MM.1S (cell line): ENCODE data around the gene SLC8B1.
A peak's percentile ranks its signal among the peaks of the same experiment; 100 is the strongest.
"Not testable (repeated sequence)": the region's sequence is repeated elsewhere in the genome, so short reads cannot be mapped to it uniquely, and the experiment has no call there.

Experiments used
- DNase-seq: peaks from one replicate; pipeline ENCODE4 v3.0.0-alpha.2; 2015
- H2AFZ ChIP-seq: fragments of 300-600 bp; sonication (generic); 2 replicates; pipeline ENCODE4 v1.6.0; 2016; ENCODE audit warnings: antibody characterized with exemption, low read length
- H3F3A ChIP-seq: fragments of 300-600 bp; sonication (generic); 2 replicates; pipeline ENCODE4 v1.6.1; 2016; ENCODE audit warnings: mild to moderate bottlenecking, antibody characterized with exemption, low read length, moderate library complexity, mixed read lengths; ENCODE audit not compliant: insufficient read depth
- H3K27ac ChIP-seq: fragments of 300-600 bp; sonication (generic); 2 replicates; pipeline ENCODE4 v1.5.1; 2016; ENCODE audit warnings: mild to moderate bottlenecking, low read length
- H3K27me3 ChIP-seq: fragments of 300-600 bp; sonication (generic); replicated peaks from 2 replicates; pipeline ENCODE4 v1.6.0; 2016; ENCODE audit warnings: low read length; ENCODE audit not compliant: insufficient read depth
- H3K36me3 ChIP-seq: fragments of 300-600 bp; sonication (generic); replicated peaks from 2 replicates; pipeline ENCODE4 v1.6.1; 2016; ENCODE audit warnings: mild to moderate bottlenecking, low read length, mixed read lengths; ENCODE audit not compliant: insufficient read depth
- H3K4me1 ChIP-seq: fragments of 300-600 bp; sonication (generic); 2 replicates; pipeline ENCODE4 v1.6.1; 2016; ENCODE audit warnings: low read length, mixed read lengths
- H3K4me2 ChIP-seq: fragments of 300-600 bp; sonication (generic); 2 replicates; pipeline ENCODE4 v1.6.0; 2016; ENCODE audit warnings: low read depth, low read length
- H3K4me3 ChIP-seq: fragments of 300-600 bp; sonication (generic); 2 replicates; pipeline ENCODE4 v1.5.1; 2016; ENCODE audit warnings: low read length, mixed read lengths
- H3K79me2 ChIP-seq: fragments of 300-600 bp; sonication (generic); 2 replicates; pipeline ENCODE4 v1.6.1; 2016; ENCODE audit warnings: mixed run types, low read length, mixed read lengths
- H3K9ac ChIP-seq: fragments of 300-600 bp; sonication (generic); 2 replicates; pipeline ENCODE4 v1.6.1; 2016; ENCODE audit warnings: low read length, mixed read lengths
- H3K9me2 ChIP-seq: fragments of 300-600 bp; sonication (generic); replicated peaks from 2 replicates; pipeline ENCODE4 v1.6.1; 2016; ENCODE audit warnings: mild to moderate bottlenecking, low read length, mixed read lengths; ENCODE audit not compliant: insufficient read depth
- H3K9me3 ChIP-seq: fragments of 300-600 bp; sonication (generic); replicated peaks from 2 replicates; pipeline ENCODE4 v1.6.1; 2016; ENCODE audit warnings: mild to moderate bottlenecking, low read length, mixed read lengths; ENCODE audit not compliant: insufficient read depth
- H4K20me1 ChIP-seq: fragments of 300-600 bp; sonication (generic); 2 replicates; pipeline ENCODE4 v1.6.1; 2016; ENCODE audit warnings: mild to moderate bottlenecking, low read length, moderate library complexity, mixed read lengths; ENCODE audit not compliant: insufficient read depth
- CTCF ChIP-seq: fragments of 300-600 bp; sonication (generic); IDR thresholded peaks from 2 replicates; pipeline ENCODE4 v1.5.1; 2016; ENCODE audit warnings: antibody characterized with exemption, low read length, mixed read lengths
- EZH2 ChIP-seq: fragments of 300-600 bp; sonication (generic); optimal IDR thresholded peaks from 2 replicates; pipeline ENCODE3; 2017; ENCODE audit warnings: low read depth, mild to moderate bottlenecking, antibody characterized with exemption, low read length, mixed read lengths
- EZH2phosphoT487 ChIP-seq: fragments of 300-600 bp; sonication (generic); IDR thresholded peaks from 2 replicates; pipeline ENCODE4 v1.6.1; 2018; ENCODE audit warnings: antibody characterized with exemption, low read length

Gene SLC8B1

DNA sequence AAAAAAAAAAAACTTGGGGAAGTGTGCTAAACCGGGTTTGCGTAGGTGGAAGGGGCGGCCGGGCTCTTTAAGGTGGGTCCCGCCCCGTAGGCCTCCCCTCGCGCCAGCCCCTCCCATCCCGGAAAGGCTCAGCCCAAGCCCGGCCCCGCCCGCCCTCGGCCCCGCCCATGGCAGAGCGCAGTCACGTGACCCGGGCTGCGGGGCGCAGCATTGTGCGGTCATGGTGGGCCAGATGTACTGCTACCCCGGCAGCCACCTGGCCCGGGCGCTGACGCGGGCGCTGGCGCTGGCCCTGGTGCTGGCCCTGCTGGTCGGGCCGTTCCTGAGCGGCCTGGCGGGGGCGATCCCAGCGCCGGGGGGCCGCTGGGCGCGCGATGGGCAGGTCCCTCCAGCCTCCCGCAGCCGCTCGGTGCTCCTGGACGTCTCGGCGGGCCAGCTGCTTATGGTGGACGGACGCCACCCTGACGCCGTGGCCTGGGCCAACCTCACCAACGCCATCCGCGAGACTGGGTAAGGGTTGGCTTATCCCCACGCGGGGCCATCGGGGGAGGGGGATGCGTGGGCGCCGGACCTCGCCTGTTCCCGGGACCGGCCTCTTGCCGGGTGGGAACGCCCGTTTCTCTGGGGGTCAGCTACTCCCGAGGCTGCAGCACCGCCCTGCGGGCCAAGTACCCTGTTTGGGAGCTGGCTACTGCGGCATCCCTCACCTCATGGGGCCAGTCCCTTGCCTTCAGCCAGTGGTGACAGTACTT lies 23.6 kb upstream of the SLC8B1 start, which contains the start of gene PLBD2:
PLBD2 (plus strand) TSS at position 207 of the 752 bp plus-strand sequence; CDS start at position 221, 14 bp downstream.
- Histone ChIP-seq H2AFZ (peak within 1 kb of the TSS; percentile 56), H3K4me3 (peak within 1 kb of the TSS; percentile 69), H3K9ac (peak within 1 kb of the TSS; percentile 48; the same call in 1 of the 2 replicates), H3K27me3 (no peaks in the 10 kb centered on the region), H3K4me1 (no peaks in the 10 kb centered on the region), H3K79me2 (no peaks in the 10 kb centered on the region), H3K27ac (no peak within 1 kb of the TSS), H4K20me1 (no peaks in the 10 kb centered on the region), H3F3A (no peaks in the 10 kb centered on the region), H3K36me3 (no peaks in the 10 kb centered on the region), H3K4me2 (peak within 1 kb of the TSS; percentile 59), H3K9me2 (no peaks in the 10 kb centered on the region), H3K9me3 (no peaks in the 10 kb centered on the region)
- TF ChIP-seq EZH2 = no peak
- TF ChIP-seq EZH2phosphoT487 = no peak
- TF ChIP-seq CTCF = no peak
- DNase-seq = peak; percentile 83

DNA sequence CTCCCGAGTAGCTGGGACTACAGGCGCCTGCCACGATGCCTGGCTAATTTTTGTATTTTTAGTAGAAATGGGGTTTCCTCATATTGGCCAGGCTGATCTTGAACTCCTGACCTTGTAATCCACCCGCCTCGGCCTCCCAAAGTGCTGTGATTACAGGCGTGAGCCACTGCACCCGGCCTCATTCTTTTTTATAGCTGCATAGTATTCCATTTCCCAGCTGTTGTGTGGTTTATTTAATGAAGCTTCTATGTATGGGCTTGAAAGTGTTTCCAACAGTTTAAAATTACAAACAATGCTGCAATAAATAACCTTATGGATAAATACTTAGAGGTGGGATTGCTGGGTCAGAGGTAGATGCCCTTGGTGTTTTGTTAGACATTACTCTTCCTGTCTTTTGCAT lies 19.3 kb upstream of the SLC8B1 start:
- not testable (repeated sequence) for H3K4me2 ChIP-seq, H3K4me3 ChIP-seq, DNase-seq, H3K9me3 ChIP-seq, H3K27me3 ChIP-seq, H3K9me2 ChIP-seq, H3F3A ChIP-seq, H4K20me1 ChIP-seq, H3K27ac ChIP-seq, H3K9ac ChIP-seq, H3K79me2 ChIP-seq, H3K4me1 ChIP-seq, H3K36me3 ChIP-seq, H2AFZ ChIP-seq

GRCh38 chr12:113351089-113351488 lies 16.2 kb upstream of the SLC8B1 start:
- no peak overlapping the region for H3K27ac ChIP-seq
- no peak overlapping the region for H3K4me3 ChIP-seq
- H3K9ac ChIP-seq = no peak overlapping the region
- H3K9me3 ChIP-seq = no peaks in the 10 kb centered on the region
- H3K4me2 ChIP-seq = no peak overlapping the region
- H3K9me2 ChIP-seq = no peaks in the 10 kb centered on the region
- H3K36me3 ChIP-seq = no peaks in the 10 kb centered on the region
- no peak for TF ChIP-seq EZH2phosphoT487
- TF ChIP-seq CTCF = no peak
- no peak for TF ChIP-seq EZH2
- no peaks in the 10 kb centered on the region for H3K27me3 ChIP-seq
- no peaks in the 10 kb centered on the region for H3K4me1 ChIP-seq
- H2AFZ ChIP-seq = no peak overlapping the region
- no peaks in the 10 kb centered on the region for H3K79me2 ChIP-seq
- no peaks in the 10 kb centered on the region for H3F3A ChIP-seq
- no peaks in the 10 kb centered on the region for H4K20me1 ChIP-seq
- DNase-seq = no peak

- H3F3A ChIP-seq = no peaks in the 10 kb centered on the region
- no peak overlapping the region for H3K4me2 ChIP-seq
- H3K9me2 ChIP-seq = no peaks in the 10 kb centered on the region
- no peaks in the 10 kb centered on the region for H3K4me1 ChIP-seq
- H3K9me3 ChIP-seq = no peaks in the 10 kb centered on the region
- no peak overlapping the region for H2AFZ ChIP-seq
- DNase-seq = no peak
- no peaks in the 10 kb centered on the region for H3K36me3 ChIP-seq
- H3K9ac ChIP-seq = no peak overlapping the region
- no peak overlapping the region for H3K4me3 ChIP-seq
- H4K20me1 ChIP-seq = no peaks in the 10 kb centered on the region
- H3K27me3 ChIP-seq = no peaks in the 10 kb centered on the region
- H3K79me2 ChIP-seq = no peaks in the 10 kb centered on the region
- no peak overlapping the region for H3K27ac ChIP-seq
- TF ChIP-seq CTCF = no peak
- no peak for TF ChIP-seq EZH2phosphoT487
- no peak for TF ChIP-seq EZH2
Measured at GRCh38 chr12:113348849-113349536, 14.1 kb upstream of the SLC8B1 start.
